ENCODE results near the gene ARMH2.

The ARMH2 gene

DNA sequence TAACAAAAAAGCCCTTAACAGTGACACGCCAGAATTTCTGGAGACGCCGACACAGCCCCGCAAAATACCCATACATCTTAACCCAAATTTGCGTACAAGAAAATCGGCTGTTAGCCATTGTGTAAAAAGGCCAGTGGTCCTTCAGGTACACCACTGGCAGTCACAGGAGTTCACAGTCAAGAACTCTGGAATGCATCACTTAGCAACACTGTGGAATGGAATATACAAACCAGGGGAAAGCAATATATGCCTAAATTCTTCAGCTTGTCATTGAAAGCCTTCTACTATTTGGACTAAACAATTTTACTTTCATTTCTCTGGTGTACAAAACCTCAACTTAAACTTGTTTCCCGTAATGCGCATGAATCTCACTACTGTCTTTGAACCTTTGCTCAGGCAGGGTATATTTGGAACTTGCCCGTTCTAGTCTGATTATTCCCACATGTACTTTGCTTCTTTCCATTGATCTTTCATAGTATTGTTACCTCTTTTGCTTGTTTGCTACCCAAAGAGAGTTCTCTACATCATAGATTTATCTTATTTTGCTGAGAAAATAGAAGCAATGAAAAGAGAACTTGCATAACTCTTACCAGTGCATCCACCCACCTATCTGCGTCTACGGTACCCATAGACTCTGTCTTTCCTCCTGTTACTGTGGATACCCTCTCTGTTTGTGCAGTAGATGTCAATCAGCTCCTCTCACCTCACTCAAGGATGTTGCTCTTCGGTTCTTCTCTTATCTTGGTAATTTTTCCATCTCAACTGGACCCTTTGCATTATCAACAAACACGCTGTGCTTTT lies at the start of gene ARMH2:
TSS of gene ARMH2 (minus strand) at position 178 of the 801 bp plus-strand sequence. CDS start at position 118, 60 bp downstream.
- no peak for DNase-seq

DNA sequence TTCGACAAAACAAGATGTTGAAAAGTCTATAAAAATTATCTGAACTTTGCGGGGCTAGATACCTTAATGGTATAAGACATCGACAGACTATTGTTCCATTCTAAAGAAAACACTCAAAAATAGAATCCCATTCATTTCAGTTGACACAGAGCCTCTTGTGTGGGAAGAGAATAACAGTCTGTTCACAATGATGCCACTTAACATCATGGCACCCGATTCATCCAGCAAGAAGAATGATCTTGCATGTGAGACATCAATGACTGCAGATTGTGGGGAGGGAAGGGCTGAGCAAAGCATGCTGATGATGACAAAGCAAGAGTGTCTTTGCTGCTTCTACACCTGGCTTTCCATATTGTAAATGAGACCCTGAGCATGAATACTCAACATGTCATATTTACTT lies 49.7 kb upstream of the ARMH2 start:
- DNase-seq: no peak

DNA sequence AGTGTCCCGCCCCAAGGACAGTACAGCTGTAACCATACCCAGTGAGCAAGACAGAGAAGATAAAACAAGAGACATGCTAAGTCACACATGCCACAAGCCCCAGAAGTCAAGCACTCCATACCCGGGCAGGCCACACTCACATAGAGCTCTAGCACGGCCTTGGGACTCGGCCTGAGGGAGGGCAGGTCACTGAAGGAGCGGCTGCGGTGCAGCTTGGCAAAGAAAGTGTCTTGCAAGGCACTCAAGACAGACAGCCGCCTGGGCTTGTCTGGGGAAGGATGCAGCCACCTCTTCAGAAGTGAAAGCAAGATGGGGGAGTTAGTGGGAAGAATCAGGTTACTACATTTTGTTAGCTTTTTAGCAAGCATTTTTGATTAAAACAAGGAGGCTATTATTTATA lies 48.7 kb upstream of the ARMH2 start:
- no peak for DNase-seq

- no peak for DNase-seq
These were observed 46.9 kb upstream of the ARMH2 start for GRCh38 chr6:24845578-24845977.

DNA sequence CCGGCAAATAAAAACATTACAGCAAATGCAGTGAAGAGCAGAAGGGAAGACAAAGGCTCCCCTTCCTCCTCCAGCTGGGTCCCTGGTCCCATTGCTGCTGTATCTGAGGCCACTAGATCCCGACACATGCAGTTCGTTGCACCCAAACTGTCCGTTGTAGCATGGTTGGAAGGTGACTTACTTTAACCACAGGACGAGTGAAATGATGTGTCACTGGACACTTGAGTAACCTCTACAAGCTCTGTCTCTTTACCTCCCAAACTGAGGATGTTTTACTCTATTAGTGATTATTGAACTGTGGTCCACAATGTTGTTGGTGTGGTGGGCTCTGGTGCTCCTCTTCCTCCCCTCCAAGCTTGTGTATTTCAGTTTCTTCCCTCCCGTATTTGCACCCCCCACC lies 46.2 kb upstream of the ARMH2 start:
- no peak for DNase-seq

DNA sequence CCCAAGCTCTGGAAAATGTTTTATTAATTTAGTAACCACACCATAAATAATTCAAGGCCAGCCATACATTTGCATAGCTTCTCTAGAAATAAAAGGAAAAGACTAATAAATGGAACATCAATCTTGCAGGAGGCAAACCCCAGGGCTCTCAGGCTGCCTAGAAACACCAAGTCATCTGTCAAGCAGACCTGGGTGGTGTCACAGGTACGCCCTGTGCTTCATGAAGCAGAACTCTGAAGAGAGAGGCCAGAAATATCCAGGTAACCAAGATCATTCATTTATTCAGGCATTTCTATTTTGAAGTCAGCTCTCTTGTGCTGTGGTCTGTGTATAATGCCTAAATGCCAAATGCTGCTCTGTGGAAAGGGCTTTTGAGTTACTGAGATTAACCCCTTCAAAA lies 45.3 kb upstream of the ARMH2 start:
- no peak for DNase-seq

GRCh38 chr6:24840187-24840586 lies 41.5 kb upstream of the ARMH2 start:
- no peak for DNase-seq

- DNase-seq: no peak
These were observed 40.3 kb upstream of the ARMH2 start for GRCh38 chr6:24838994-24839393.

GRCh38 chr6:24838081-24838480 lies 39.4 kb upstream of the ARMH2 start:
- DNase-seq: no peak

DNA sequence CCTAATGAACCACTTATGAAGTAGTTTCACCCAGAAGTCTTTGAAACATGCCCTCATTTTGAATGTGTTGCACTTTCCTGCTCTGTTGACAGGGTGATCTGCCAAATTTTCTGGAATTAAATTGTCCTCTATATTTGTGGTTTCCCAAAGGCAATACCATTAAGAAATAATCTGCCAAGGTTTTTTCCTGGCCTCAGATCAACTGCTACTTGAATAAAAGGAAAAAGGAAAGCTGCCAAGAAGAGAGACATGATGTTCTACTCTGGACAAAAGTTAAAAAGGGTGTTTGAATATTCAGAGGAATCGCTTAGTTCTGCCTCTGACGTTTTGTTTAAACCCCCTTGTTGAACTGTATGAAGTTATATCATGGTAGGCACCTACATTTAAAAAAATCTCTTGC lies 37.4 kb upstream of the ARMH2 start:
- DNase-seq: no peak

DNA sequence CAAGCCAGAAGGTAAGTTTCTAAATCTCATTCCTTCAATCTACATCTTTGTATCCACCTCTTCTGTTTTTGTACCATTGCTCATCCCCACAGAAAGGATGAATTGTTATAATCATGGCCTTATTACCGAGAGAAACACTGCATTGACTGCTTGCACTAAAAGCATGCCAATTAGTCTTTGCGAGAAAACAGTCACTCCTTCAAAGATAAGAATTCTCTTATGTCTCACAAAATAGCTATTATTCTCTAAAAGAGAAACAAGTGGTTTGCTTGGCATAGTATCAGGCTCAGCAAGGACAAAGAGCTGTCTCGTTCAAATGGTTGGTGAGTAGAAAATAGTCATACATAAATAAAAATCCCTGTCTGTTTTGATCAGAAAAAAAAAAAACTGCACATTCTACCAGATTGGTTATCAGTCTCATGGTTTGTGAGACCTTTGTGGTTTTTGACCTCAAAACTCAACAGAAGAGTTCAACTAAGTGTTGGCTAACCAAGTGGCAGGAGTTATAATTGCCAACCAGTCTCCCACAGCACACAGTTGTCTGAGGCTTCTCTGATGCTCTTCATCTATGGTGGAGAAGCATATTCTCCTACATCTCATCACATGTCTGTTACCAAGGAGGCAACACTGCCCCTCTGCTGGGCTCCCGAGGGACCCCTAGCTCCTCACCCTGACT lies 35.1 kb upstream of the ARMH2 start:
- DNase-seq: no peak

DNA sequence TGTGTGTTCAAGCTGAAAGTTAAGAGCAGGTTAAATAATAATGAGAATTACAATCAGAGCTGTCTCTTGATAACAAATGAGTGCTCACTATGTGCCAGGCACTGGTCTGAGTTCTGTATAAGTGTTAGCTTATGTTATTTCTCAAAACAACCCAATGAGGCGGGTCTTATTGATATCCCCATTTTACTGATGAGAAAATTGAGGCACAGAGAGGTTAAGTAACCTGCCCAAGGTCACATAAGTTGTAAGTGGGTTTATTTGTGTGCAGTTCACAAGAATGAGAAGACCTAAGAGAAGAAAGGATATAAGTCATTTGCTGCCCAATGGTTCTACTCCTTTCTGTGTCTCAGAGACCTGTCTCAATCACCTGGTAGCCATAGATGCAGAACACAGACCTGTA lies 34.1 kb upstream of the ARMH2 start:
- DNase-seq: no peak

- no peak for DNase-seq
These were observed 33.3 kb upstream of the ARMH2 start for GRCh38 chr6:24831771-24832716.

DNA sequence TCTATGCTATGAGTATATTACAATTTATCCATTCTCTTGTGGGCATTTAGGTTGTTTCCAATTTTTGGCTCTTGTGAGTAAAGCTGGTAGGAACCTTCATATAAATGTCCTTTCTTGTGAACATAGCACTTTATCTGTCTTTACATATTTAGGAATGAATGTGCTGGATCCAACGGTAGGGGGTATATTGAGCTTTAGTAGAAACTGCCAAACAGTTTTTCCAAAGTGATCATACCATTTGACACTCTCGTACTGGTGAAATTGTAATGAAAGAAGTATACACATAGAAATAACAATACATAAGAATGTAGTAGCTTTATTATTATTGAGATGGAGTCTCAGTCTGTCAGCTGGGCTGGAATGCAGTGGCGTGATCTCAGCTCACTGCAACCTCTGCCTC lies 30.9 kb upstream of the ARMH2 start:
- no peak for DNase-seq

- DNase-seq: no peak
These were observed 29.3 kb upstream of the ARMH2 start for GRCh38 chr6:24827970-24828369.

DNA sequence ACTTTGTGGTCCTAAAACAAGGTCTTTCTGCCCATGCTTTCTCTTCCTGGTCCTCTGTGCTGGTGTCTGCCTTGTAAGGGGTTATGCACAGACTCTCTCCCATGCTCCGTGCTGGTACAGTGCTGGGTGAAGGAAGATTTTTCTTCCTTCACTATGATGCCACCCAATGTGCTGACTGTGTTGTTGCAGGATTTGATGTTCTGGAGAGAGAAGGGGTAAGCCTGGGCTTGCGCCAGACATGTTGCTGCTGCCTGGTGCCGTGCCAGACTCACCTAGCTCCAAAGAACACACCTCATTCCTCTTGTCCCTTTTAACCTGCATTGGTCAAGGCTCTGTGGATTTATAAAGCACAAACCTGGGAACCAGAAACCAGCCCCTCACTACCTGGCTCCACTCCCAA lies 28.4 kb upstream of the ARMH2 start:
- DNase-seq: no peak

GRCh38 chr6:24825130-24825630 lies 26.5 kb upstream of the ARMH2 start:
- no peak for DNase-seq

DNA sequence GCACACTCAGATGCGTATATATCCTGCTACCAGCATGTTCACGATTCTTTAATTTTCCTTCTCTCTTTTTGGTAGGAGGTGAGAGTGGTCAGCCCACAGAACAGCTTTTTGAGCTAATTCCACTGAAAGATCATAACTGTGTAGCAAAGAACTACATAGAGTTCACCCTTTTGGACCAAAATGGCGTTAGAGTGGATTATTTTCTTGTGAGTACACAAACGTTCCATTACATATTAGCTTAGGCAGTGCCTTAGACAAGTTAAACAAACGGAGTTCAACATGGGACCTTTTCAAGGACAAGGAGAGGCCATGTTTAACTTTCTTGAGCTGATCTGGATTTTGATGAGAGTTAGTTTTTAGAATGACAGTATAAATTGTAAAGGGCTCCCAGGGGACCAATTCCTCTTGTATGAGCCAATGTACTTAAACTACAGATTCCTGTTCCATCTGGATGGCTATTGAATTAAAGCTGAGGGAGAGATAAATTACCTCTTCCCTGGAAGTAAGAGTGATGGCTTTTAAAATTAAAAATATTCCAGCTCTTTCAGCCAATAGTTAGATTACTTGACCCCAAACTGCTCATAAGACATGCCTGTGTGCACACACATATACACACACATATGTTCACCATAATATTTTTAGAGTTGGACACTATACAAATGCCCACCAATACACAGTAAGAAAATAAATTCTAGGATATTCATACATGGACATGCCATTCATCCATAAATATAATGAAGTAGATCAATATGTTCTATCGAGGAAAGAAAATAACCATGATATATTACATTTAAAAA lies 25.6 kb upstream of the ARMH2 start:
- no peak for DNase-seq

DNA sequence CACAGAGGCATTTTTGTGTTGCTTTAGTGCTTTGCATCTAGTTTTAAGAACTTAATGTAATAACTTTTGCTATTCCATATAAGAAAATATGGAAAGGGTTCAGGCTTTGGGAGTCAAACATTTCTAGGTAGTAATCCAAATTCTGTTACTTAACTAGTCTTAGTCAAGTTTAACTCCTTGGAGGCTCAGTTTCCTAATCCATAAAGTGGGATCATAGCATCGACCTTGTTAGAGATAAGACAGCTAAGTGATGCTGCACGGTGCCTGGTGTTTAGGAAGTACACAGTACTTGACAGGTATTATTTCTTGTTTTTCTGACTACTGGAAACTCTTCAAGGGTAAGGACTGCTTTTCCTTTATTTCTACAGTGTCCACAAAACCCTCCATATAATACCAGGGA lies 24.5 kb upstream of the ARMH2 start:
- no peak for DNase-seq

DNA sequence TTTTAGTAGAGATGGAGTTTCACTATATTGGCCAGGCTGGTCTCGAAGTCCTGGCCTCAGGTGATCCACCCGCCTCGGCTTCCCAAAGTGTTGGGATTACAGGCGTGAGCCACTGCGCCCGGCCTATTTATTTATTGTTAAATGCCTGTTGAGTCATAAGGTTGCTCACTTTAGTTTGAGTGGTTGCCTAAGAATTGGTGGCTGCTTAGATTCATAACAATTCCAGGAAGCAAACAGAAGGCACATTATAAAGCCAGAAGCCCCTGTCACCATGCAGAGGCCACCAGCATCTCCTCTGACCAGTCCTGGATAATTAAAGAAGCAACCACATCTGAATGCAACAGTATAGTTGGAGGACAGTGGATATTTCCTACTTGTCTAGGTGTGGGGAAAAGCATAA lies 24.0 kb upstream of the ARMH2 start:
- no peak for DNase-seq

- DNase-seq: no peak
These were observed 23.2 kb upstream of the ARMH2 start for GRCh38 chr6:24821860-24822444.

GRCh38 chr6:24818346-24818745 lies 19.6 kb upstream of the ARMH2 start:
- no peak for DNase-seq

Data from stimulated activated CD8-positive, alpha-beta memory T cell treated with anti-CD3 and anti-CD28 coated beads, Interleukin-4, amount 100 ng/mL, for 48 hours (primary cell).